Neutrophil (primary cell): ENCODE measurements around the gene XDH.

Source experiments
- H3K27ac ChIP-seq: fragments of 200-600 bp; sonication (generic); 2 replicates; pipeline ENCODE4 v1.5.1; 2016; ENCODE audit warnings: mild to moderate bottlenecking, moderate library complexity
- H3K27me3 ChIP-seq: fragments of 200-600 bp; sonication (generic); 2 replicates; pipeline ENCODE4 v1.6.0; 2016; ENCODE audit warnings: mild to moderate bottlenecking
- H3K36me3 ChIP-seq: fragments of 200-600 bp; sonication (generic); 2 replicates; pipeline ENCODE4 v1.5.1; 2017
- H3K4me1 ChIP-seq, 2 experiments: fragments of 200-600 bp in 1 of 2; sonication (generic) in 1 of 2; 1 replicate in 1 of 2; 2 replicates in 1 of 2; pipeline versions ENCODE4 v1.5.1 to v1.6.1; 2013 to 2016; ENCODE audit warnings: low read depth in 1 of 2, low read length in 1 of 2, mild to moderate bottlenecking in 1 of 2, moderate library complexity in 1 of 2; ENCODE audit not compliant: control insufficient read depth in 1 of 2, insufficient read depth in 1 of 2
- H3K4me3 ChIP-seq, 2 experiments: fragments of 200-600 bp in 1 of 2; sonication (generic) in 1 of 2; 1 replicate in 1 of 2; 2 replicates in 1 of 2; pipeline ENCODE4 v1.5.1; 2013 to 2016; ENCODE audit warnings: low read depth in 1 of 2, low read length in 1 of 2, mild to moderate bottlenecking in 1 of 2, moderate library complexity in 1 of 2
- H3K9me3 ChIP-seq: fragments of 200-600 bp; sonication (generic); 2 replicates; pipeline ENCODE4 v1.5.1; 2016
- TF ChIP-seq, protein P1 (sequence below): fragments of 200-600 bp; sonication (generic); IDR thresholded peaks from 2 replicates; pipeline ENCODE4 v1.5.1; 2016; ENCODE audit warnings: antibody characterized with exemption

Gene XDH

GRCh38 chr2:31414601-31415241 lies at the start of gene XDH:
XDH (minus strand) TSS chr2:31414742; CDS start chr2:31414666, 76 bp downstream.
- no peaks in the 10 kb centered on the region for H3K4me1 ChIP-seq
- no peaks in the 10 kb centered on the region for H3K9me3 ChIP-seq
- peaks cover 14% of the 10 kb centered on the region for H3K27me3 ChIP-seq
- TF ChIP-seq, protein P1, sequence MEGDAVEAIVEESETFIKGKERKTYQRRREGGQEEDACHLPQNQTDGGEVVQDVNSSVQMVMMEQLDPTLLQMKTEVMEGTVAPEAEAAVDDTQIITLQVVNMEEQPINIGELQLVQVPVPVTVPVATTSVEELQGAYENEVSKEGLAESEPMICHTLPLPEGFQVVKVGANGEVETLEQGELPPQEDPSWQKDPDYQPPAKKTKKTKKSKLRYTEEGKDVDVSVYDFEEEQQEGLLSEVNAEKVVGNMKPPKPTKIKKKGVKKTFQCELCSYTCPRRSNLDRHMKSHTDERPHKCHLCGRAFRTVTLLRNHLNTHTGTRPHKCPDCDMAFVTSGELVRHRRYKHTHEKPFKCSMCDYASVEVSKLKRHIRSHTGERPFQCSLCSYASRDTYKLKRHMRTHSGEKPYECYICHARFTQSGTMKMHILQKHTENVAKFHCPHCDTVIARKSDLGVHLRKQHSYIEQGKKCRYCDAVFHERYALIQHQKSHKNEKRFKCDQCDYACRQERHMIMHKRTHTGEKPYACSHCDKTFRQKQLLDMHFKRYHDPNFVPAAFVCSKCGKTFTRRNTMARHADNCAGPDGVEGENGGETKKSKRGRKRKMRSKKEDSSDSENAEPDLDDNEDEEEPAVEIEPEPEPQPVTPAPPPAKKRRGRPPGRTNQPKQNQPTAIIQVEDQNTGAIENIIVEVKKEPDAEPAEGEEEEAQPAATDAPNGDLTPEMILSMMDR: no peak
- H3K4me3 ChIP-seq: no peak within 1 kb of the TSS
- H3K36me3 ChIP-seq: no peaks in the 10 kb centered on the region
- no peak within 1 kb of the TSS for H3K27ac ChIP-seq

GRCh38 chr2:31457651-31458050 lies 43.1 kb upstream of the XDH start:
- Histone ChIP-seq H3K9me3 (peaks cover 3% of the 10 kb centered on the region), H3K4me1 (no peaks in the 10 kb centered on the region), H3K36me3 (no peaks in the 10 kb centered on the region)

DNA sequence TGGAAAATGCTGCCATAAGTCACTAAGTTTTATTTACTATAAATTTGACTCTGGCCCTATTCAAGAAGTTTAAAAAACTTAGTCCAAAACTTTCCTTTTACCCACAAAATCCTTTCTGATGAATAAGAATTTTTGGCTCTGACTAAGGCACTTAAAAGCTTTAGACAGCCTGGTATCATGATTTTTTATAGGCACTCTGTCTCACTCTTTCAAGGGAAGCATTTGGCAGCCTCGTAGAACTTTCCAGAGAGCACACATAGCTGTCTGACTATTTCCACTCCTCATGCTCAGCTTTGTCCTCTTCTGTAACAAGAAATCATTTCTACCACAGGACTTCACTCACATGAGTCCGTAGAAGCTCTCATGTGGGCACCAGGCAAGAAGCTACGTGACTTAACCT lies 32.3 kb upstream of the XDH start:
- H3K27me3 ChIP-seq: no peaks in the 10 kb centered on the region
- no peak overlapping the region for H3K4me3 ChIP-seq
- H3K4me1 ChIP-seq: no peaks in the 10 kb centered on the region
- peaks cover under 1% of the 10 kb centered on the region for H3K9me3 ChIP-seq
- H3K27ac ChIP-seq: no peak overlapping the region
- no peaks in the 10 kb centered on the region for H3K36me3 ChIP-seq
- TF ChIP-seq, protein P1: no peak

More at GRCh38 chr2:31457651-31458050, 43.1 kb upstream of the XDH start:
- Histone ChIP-seq H3K27me3 (no peaks in the 10 kb centered on the region), H3K4me3 (no peak overlapping the region), H3K27ac (no peak overlapping the region)
- TF ChIP-seq, protein P1: no peak

DNA sequence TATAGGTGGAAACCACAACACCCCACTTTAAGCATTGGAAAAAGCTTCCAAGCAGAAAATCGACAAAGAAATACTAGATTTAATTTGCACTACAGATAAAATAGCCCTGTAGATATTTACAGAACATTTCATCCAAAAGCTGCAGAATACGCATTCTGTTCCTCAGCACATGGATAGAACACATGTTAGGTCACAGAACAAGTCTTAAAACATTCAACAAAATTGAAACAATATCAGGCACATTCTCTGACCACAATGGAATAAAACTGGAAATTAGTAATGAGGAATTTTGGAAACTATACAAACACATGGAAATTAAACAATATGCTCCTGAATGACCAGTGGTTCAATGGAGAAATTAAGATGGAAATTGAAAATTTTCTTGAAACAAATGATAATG lies 27.8 kb upstream of the XDH start:
- H3K9me3 ChIP-seq: no peaks in the 10 kb centered on the region
- H3K4me3 ChIP-seq: no peak overlapping the region
- no peak overlapping the region for H3K27ac ChIP-seq
- no peaks in the 10 kb centered on the region for H3K36me3 ChIP-seq
- H3K4me1 ChIP-seq: no peaks in the 10 kb centered on the region
- no peaks in the 10 kb centered on the region for H3K27me3 ChIP-seq
- TF ChIP-seq, protein P1: no peak

GRCh38 chr2:31440764-31441163 lies 26.2 kb upstream of the XDH start:
- TF ChIP-seq, protein P1: no peak
- H3K27ac ChIP-seq: no peak overlapping the region
- H3K4me1 ChIP-seq: no peaks in the 10 kb centered on the region
- no peak overlapping the region for H3K4me3 ChIP-seq
- no peaks in the 10 kb centered on the region for H3K9me3 ChIP-seq
- H3K27me3 ChIP-seq: no peaks in the 10 kb centered on the region
- H3K36me3 ChIP-seq: no peaks in the 10 kb centered on the region
